Measurements from ENCODE around the gene BRD3. TPM values are rescaled to one million over a fixed set of nuclear protein-coding genes. Genes with fewer than 3 reads are reported as not detected.

The BRD3 gene
- total RNA-seq, 4 donors from 2014 or later, result 13.7 to 39.9 (median 18.7) TPM

DNA sequence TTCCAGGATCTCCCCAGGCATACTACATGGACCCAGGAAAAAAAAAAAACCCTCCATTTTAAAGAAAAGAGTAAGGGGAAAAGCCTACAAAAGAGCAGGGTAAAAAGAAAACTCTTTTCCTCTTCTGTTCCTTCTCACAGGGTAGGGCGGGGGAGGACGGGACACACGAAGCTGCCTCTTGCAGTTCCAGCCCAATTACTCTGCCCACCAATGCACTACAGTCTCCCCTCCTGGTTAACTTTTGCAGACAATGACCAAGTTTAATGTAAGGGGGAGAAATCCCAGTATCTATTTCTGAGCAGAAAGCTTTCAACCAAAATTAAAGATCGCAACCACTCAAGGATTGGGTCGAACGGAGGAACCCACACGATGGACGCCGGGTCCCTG, 1.3 kb downstream of the BRD3 start:
- ATAC-seq (ENCODE audit: low FRiP score) (no peak), DNase-seq (ENCODE audit: low spot score) (no peak)
- TF ChIP-seq, protein P1, sequence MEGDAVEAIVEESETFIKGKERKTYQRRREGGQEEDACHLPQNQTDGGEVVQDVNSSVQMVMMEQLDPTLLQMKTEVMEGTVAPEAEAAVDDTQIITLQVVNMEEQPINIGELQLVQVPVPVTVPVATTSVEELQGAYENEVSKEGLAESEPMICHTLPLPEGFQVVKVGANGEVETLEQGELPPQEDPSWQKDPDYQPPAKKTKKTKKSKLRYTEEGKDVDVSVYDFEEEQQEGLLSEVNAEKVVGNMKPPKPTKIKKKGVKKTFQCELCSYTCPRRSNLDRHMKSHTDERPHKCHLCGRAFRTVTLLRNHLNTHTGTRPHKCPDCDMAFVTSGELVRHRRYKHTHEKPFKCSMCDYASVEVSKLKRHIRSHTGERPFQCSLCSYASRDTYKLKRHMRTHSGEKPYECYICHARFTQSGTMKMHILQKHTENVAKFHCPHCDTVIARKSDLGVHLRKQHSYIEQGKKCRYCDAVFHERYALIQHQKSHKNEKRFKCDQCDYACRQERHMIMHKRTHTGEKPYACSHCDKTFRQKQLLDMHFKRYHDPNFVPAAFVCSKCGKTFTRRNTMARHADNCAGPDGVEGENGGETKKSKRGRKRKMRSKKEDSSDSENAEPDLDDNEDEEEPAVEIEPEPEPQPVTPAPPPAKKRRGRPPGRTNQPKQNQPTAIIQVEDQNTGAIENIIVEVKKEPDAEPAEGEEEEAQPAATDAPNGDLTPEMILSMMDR (IDR thresholded peaks at IDR 0.05), result no peak

DNA sequence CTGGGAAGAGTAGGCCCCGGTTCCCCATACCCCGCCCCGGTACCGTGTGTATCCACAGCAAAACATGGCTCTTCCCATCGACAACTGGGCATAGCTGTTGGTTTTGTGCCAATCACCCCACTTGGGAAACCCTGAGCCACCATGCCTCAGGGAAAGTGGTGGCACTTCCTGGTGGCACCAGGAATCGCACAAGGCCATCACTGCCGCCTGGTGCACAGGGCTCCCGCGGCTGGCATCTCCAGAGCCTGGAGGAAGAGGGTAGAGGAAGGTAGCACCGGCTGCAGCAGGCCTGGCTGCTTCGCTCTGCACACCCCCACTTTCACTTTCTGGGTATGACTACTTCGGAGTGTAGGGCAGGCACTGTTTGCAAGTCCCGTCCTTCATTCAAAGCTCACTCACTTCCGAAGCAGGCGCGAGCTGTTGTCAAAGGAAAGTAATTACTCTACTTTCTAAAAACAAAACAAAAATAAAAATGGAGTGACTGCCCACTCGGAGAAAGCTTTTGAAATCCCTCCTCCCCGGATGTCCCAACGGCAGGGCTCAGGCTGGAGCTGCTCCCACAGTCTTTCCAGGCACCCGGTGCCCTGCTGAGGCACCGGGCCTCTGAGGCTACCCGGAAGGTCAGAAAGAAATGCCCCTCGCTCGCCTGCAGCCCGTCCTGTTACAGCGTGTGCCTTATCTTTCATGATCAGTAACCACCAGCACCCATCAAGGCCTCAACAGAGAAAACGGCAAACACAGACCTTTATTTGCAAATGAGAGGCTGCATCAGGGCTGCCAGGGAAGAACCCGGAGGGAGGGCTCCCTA, 2.0 kb downstream of the BRD3 start:
- TF ChIP-seq, protein P1 (IDR thresholded peaks at IDR 0.05), result no peak
- no peak for ATAC-seq (ENCODE audit: low FRiP score)
- DNase-seq (ENCODE audit: low spot score), result no peak

DNA sequence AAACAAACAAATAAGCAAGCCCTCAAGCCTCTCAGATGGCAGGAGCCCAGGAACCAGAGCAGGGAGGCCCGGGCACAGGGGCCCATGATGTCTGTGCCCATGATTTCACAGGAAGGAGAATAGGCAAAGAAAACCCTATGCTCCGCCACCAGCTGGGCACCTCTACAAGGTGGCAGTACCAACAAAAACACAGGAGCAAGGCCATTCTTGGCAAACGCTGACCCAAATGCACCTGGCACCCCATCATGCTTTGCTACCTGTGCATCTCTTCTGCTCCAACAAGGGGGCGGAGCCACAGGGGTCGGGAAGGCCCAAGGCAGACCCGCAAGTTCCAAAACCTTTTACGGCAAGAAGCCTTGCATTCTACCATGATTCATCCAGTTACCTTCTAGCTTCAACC, 3.1 kb downstream of the BRD3 start:
- TF ChIP-seq, protein P1 (IDR thresholded peaks at IDR 0.05), result no peak
- ATAC-seq (ENCODE audit: low FRiP score), result no peak
- DNase-seq (ENCODE audit: low spot score), result no peak

DNA sequence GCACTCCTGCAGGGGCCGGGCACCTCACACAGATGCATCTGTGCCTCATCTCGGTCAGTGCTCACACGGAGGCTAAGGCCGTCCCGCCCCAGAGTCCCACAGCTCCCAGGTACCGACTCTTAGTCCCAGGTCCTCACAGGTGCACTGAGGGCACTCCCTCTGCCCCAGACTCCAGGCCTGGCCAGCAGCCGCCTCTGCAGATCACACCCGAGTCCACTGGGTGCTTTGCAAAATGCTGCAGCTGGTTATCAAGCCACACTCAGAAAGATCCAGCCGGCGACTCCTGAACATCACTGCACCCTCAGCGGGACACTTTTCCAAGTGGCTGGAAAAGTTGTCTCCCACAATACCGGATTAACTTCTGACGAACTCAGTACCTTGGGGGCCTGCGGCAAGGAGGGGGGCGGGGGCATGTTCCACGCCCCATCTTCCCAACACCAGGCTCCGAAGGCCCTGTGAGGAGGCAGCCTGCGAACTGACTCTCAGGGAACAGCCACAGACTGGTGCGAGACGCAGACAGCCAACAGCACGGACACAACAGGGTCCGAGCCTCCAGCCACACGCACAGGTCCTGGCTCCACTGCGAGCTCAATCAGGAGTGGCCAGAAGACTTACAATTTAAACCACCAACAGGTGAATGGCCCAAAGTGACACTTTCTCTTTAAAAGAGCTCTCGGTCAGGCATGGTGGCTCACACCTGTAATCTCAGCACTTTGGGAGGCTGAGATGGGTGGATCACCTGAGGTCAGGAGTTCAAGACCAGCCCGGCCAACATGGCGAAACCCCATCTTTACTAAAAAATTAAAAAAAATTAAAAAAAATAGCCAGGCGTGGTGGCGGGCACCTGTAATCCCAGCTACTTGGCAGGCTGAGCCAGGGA, 4.0 kb downstream of the BRD3 start:
- ATAC-seq (ENCODE audit: low FRiP score), result no peak
- no peak for DNase-seq (ENCODE audit: low spot score)

DNA sequence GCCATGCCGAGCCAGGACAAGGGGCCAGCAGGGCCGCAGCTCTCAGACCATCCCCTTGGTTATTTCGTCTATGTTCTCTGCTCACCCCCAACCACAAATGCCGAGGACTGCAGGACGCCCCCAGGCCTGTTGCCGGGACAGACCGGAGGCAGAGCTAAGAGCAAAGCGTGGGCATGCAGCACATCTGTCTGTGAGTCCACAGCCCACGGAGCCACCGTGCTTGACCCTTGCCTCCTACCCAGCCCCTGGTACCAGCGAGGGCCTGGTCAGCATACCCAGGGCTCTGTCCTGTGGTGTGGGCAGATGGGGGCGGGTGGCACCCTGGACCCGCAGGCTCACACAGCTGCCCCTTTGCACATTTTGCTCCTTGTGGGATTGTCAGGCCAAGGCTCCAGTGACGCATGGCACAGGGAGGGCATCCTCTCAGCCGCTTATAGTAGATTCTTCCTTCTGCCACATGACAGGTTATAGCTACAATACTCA, 4.7 kb downstream of the BRD3 start:
- DNase-seq (ENCODE audit: low spot score) (no peak), ATAC-seq (ENCODE audit: low FRiP score) (no peak)
- TF ChIP-seq, protein P1 (IDR thresholded peaks at IDR 0.05), result no peak

More for the DNA sequence above, 4.0 kb downstream of the BRD3 start:
- TF ChIP-seq, protein P1 (IDR thresholded peaks at IDR 0.05), result no peak

DNA sequence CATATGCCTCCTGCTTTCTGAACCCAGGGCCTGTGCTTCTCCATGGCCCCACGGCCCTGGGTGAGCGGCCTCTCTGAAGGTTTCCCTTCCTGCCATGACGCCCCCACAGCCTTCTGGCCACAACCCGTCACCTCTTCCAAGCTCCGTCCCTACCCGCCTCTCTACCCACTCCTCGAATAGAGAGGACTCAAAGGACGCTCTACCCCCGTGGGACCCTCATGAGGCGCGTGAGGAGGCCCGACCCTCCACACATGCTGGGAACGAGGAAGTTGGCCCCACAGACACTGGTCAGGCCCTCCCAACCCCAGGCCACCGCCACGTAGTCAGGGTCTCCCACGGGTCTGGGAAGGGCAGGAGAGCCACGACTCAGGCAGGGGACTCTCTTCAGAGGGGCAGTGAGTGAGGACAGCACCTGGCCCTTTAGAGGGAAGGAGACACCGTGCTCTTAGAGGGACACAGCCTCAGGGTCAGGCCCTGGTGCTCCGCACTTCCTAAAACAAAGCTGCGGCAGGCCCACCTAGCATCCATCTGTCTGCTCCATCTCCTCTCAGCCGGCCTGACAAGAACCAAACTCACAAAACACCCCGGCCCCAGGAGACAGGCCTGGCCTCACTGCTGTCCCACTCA, 5.3 kb downstream of the BRD3 start:
- TF ChIP-seq, protein P1 (IDR thresholded peaks at IDR 0.05), result no peak
- no peak for DNase-seq (ENCODE audit: low spot score)
- no peak for ATAC-seq (ENCODE audit: low FRiP score)

All from omental fat pad (tissue), 4 donors.